Colon (tissue), 2 donors: Measurements from ENCODE around the gene ACOXL.

Source experiments
- FAIRE-seq: peaks from 2 replicates; lab custom pipeline; 2012; peaks lifted over from hg19 to GRCh38; lab: Jason Lieb, UNC
- donor health status: control.
- donor health status: control.

Gene ACOXL

DNA sequence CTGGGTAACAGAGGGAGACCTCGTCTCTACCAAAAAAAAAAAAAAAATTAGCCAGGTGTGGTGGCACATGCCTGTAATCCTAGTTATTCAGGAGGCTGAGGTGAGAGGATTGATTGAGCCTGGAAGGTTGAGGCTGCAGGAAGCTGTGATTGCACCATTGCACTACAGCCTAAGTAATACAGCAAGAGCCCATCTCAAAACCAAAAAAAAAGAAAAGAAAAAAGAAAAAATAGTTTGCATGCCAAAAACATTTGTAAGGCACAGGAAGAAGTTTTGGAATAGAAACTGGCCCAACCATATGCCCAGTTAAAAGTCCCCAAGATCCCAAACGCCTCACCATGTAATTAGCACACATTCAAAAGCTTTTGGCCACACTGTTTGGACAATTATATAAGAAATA lies 13.4 kb upstream of the ACOXL start:
- FAIRE-seq: no peak

DNA sequence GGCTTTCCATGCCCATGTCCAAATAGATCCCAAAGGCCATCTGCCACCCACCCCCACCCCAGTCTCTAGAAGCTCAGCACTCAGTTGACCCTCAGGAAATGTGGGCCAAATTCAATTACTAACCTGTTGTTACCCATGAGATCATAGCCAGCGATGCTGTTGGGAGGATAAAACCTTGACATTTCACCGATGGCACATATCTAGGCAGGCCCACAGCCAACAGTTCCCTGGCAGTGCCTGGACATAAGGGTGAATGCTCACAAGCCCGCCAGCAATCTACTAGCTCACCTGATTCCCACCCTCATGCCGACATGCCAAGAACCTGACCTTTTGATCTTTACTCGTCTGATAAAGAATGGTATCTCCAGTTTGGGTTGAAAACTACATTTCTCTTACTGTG lies 11.8 kb upstream of the ACOXL start:
- FAIRE-seq: no peak

DNA sequence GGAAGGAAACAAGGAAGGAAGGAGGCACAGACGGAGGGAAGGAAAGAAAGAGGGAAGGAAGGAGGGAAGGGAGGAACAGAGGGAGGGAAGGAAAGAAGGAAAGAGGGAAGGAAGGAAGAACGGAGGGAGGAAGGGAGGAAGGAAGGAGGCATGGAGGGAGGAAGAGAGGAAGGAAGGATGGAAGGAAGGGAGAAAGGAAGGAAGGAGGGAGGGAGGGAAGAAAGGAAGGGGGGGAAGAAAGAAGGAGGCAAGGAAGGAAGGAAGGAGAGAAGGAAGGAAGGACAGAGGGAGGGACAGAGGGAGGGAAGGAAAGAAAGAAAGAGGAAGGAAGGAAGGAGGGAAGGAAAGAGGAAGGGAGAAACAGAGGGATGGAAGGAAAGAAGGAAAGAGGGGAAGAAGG lies 7.6 kb upstream of the ACOXL start:
- FAIRE-seq: no peak

DNA sequence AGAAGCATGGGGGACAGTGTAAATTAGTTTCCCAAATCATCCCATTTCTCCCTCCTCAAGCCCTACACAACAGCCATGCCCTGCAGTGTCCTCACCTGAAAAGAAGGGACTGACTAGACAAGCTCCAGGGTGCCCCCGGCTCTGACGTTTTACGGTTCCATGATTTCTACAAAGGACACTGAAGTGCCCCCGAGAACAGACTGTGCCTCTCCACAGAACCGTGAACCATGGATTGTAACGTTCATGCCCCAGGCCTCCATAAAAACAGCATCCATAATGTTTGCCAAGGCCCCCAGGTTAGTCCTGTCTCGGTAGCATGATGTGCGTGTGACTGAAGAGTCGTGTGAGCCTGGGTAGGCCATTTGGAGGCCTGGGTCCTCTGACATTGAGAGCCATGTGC lies 7.0 kb upstream of the ACOXL start:
- FAIRE-seq: no peak

DNA sequence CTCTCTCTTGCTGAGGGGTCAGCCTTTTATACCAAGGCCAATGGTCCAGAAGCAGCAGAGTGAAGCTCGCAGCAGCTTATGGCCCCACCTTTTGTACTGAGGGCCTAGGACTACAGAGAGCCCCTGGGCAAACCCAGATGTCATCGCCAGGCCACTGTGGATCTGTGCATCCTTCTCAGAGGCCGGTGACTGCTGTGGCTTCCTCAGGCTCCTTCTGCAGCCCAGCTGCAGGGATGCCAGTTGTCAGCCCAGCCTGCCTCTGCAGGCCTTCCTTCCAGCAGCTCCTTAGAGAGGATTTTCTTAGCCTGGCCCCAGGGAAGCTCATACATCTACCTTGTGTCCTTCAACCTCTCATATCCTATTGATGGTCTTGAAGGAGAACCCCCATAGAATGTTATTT lies 6.5 kb upstream of the ACOXL start:
- no peak for FAIRE-seq

DNA sequence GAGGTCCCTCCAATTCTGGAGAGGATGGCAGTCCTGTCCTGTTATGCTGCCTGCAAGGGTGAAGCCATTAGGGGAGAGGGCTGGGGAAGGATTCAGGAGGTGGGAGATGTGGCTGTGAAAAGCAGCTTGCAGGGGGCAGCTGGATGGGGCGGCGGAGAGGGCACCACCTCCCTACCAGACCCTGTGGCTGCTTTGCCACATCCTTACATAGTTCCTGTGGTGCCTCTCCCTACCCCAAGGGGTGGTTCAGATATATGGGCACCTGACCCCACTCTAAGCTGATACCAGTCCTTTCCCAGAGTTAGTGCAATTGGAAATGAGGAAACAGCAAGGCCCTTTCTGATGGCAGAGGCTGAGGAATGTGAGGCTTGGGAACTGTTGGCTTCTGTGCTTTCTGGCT lies 6.1 kb upstream of the ACOXL start:
- FAIRE-seq: no peak

DNA sequence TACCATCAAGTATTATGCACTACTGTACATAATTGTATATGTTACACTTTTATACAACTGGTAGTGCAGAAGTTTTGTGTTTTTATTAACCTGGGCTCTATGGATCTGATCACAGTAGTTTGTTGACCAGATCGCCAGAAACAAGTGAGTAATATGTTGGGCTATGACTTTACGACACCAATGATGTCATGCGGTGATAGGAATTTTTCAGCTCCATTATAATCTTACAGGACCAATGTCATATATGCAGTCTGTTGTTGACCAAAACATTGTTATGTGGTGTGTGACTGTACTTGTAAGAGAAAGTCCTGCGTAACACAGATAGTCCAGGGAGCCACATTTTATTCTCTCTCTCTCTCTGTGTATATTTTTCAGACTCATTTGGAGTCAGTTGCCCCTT lies 4.5 kb upstream of the ACOXL start:
- no peak for FAIRE-seq

DNA sequence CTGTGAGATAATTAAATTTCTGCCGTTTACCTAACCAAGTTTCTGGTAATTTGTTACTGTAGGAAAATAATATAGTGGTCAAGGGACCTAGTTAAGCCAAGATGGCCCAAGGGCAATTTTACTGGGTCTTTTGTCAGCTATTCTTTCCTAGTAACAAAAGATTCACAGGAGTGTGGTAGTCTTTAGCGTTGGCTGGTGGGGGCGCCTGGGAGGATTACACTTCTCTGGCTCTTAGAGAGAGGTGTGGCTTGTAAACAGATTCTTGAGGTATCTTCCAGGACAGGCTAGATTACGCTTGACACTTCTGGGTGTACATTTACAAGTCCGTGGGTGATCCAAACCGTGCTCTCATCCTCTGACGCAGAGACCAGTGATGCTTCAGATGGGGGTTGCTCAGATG lies 3.3 kb upstream of the ACOXL start:
- no peak for FAIRE-seq

DNA sequence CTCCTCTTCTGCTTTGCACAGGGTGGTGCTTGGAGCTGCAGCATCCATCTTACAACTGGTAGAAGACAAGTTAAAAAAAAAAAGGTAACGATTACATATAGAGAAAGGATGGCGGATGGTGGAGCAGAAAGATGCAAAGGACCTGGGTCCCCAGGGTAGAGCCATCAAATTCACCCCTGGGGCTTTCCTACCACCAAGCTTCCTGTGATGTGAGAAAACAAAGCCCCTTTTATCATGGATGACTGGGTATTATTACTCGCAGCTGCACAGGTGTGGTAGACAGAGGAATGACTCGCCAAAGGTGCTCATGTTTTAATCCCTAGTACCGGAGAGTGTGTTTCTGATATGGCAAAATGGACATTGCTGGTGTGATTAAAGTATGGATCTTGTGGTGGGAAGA lies 1.3 kb upstream of the ACOXL start:
- FAIRE-seq: no peak

DNA sequence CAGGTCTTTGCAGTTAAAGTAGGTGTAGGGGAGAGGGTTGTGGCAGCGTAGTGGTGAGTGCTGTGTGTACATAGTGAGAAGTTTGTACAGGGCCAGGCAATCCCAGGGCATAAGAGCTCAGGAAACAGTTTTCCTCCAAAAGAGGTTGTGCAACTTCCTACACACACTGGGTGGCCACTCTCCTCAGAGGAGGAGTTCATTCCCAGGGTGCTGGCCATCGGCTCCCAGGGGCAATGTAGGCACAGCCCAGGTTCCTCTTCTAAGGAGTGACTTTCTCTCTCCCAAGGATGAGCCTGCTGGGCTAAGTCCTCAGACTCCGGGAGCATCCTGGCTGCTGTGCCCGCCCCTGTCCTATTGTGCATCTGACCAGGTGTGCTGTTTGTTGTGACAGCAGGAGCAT lies 3.0 kb downstream of the ACOXL start:
- FAIRE-seq: no peak

DNA sequence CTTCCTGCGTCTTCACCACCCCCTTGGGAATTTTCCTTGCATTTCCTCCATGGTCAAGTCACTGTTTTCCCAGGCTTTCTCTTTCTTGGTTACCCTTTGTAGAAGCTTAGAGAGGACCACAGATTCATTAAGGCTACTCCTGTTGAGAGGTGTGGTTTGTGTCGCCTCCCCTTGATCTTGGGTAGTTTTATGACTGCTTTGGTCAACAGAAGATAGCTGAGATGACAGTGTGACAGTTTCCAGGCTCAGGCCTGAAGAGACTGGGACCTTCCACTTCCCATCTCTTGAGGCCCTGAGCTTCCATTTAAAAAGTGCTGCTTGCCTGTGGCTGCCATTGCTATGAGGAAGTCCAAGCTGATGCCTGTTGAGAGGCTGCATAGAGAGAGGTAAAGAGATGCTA lies 5.4 kb downstream of the ACOXL start:
- FAIRE-seq: no peak

DNA sequence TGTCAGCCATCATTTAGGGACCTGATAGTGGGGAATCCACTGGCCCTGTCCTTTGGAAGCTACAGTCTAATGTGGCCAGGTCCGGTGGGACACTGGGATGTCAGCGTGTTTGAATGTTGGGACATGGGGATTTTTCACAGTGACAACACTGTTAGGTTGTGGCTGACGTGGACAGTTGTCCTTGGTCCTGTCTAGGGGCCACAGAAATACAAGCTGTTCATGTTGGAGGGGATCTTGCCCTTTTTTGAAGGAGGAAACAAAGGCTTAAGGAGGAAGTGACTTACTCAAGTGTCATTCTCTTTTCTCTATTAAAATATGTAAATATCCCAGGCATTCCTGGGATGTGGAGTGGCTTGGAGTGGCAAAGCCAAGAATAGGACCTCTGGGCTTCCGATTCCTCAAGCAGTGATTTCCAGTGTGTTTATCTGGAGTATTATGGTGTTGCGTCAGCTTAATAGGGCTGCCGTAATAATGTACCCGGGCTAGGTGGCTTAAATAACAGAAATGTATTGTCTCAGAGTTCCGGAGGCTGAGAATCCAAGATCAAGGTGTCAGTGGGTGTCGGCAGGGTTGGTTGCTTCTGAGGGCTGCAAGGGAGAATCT lies 8.5 kb downstream of the ACOXL start:
- FAIRE-seq: no peak

DNA sequence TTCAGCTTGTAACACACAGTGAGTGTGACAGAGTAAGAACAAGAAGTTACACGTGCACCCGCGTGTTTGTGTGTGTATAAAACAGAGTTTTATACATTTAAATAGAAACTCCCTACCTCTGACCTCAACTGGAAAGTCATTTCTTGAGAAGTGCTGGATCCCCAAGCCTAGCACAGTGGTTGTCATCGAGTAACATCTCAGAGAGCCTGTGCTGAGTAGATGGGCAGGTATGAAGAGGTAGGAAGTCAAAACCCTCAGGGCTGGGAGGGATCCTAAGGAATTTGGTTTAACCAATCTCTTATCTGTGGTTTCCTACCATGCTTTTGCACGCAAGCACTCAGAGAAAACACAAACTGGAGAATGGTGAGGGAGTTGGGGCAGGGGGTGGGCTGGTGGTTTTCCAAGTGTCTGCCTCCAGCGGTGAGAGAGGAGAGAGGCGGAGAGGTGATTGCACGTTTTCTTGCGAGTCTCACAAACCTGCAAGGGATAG lies 9.2 kb downstream of the ACOXL start:
- FAIRE-seq: no peak

DNA sequence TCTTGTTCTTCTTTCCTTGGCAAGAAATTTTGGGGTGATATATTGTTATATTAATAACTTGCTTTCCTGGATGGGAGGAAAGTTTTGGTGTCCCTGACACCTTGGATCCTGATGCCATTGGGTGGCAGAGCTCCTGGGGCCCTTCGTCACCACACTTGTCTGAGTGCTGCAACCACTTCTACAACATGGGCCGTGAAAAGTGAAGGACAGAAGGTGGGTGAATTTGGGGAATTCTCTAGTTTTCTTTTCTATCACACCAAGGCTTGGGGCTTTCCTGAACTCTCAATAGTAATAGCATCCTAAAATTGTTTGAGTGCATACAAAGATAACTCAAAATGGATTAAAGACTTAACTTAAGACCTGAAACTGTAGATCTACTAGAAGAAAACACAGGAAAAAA lies 10.0 kb downstream of the ACOXL start:
- no peak for FAIRE-seq

DNA sequence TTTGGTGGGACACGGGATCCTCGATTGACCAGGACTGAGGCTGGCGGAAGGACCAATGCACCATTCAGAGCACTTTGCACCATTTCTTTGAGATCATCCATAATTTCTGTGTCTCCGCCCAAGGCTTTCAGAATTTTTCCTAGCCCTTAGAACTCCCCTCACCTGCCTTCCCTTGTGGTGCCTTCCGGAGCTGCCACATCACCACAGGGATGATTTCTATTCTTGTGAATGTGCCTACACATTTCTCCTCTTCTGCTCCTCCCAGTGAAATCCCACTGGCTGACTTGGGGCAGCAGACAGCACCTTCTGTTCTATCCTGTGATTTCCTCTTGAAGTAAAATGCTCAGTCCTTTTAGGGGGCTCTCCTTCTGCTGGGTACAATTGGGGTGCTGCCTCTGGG lies 11.2 kb downstream of the ACOXL start:
- no peak for FAIRE-seq

DNA sequence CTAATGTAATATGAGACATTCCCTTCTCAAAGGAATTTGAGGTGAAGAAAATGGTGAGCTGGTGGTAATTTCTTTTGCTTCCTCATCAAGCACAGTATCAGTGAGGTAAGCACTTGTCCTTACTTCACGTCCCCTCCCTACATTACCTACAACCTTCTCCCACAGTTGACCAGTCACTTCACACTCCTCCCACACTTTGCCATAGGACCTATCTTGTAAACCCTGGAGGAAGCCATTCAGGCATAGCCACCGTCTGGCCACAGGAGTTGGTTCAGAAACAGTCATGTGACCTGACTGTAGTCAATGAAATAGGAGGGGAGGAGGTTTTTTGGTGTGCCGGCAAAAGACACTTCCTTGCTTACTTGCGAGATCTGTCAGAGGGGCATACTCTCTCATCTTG lies 12.1 kb downstream of the ACOXL start:
- no peak for FAIRE-seq

DNA sequence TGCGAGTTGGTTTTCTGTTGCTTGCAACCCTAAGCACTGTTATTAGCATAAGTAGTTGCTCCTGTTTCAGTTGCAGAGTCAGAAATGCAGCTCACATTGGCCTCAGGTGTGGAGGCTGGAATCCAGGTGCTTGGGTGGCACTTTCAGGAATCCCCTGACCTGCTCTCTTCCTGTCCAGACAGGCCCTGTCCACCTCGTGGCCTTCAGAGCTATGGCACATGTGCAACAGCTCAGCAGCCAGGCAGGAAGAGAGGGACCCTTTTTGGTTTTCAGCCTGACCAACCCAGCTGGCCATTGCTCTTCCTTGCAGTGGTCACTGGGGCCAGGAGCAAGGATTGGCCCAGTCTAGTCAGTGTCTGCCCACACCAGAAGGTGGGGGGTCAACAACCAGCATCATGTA lies 12.7 kb downstream of the ACOXL start:
- FAIRE-seq: no peak

DNA sequence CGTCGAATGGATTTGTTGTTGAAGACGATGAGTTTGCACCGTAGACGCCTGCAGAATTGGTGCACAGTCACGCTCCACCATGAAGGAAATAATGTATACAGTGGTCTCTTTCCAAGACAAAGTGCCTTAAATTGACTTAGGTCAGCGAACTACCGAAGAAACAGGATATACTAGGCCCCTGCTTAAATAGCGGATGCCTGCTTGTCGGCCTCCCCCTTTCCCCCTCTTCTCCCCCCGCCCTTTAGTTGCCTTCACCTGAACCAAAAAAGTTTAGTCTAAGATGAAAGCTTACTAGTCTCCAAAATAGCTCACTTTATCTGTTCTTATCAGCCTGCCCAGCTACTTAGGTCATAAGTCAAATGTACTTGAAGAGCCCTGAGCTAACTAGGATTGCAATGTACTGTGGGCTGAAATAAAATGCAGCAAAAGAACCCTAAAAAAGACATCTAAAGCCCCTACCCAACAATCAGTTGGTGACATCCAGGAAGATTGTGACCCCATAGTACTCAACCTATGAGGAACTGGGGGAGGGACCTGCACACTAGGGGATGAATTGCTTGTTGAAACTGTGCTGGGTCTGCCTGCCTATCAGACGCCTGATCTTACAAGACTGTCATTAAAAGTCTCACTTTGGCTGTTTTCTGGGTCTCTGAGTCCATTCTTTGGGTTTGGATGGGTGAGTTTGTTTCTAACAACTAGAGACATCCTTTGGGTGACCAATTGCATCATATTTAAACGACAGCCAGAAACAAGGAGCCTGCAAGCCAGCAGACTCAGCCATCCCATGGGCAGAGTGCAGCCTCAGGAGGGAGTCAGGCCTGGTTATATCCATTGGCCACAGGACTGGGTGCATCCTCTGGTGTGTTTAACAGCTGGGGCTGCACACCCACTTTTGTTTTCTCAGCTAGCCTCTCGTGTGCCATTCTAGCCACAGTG lies 14.5 kb downstream of the ACOXL start:
- no peak for FAIRE-seq

DNA sequence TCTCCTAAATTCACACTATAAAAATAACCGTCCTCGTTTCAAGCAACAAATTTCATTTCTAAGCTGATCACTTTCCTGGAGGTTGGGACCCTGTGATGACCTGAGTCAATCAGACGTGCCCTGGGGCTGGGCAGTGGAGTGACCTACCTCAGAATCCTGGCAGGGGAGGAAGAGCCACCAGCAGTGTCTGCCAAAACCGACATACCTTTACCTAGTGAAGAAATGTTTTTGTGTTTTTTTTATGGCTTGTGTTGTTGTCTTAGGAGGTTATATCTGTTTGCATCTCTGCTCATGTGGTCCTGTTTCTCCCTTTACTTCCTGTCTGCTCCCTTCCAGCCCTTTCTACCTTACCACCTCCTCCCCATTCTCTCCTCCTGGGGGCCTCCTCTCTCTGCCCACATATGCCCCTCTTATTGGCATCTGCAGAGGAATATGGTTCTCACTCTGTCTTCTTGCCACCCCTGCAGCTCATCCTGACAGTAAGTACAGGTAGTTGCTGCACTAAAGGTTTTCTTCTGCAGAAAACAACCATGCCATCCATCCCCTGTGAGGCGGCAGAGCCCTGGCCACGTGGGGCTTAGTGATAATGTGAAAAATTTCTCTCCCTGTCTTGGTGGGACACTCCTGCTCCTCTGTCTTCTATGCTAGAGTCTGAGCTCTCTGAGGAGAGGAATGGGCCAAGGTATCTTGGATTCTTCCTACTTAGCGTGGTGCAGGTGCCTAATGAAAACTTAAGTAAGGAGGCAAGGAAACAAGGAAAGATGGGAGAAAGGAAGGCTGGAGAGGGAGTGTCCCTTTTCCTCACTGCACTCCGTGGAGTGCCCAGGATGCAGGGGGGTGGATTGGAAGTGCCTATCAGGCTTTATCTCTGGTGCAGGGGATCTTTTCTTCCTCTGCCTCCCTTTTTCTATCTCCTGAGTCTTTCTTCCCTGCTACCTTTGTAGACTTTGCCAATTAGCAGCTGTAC lies 15.4 kb downstream of the ACOXL start:
- FAIRE-seq: no peak

DNA sequence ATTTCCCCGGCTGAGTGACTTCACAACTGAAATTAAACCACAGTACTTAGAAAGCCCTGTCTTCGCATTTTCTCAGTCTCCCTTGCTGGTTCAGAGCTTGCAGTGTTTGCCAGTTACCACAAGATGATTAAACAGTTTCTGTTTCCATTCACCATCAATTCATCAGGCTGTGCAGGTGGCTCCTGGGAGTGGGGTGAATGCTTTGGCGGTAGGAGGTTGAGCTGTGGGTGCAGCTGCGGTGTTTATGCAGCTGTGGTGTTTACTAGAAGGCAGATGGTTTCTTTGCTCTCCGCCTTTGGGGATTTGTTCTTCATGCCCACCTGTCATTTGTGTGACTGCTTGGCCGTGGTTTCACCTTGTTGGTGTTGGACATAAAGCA lies 16.1 kb downstream of the ACOXL start:
- FAIRE-seq: no peak

DNA sequence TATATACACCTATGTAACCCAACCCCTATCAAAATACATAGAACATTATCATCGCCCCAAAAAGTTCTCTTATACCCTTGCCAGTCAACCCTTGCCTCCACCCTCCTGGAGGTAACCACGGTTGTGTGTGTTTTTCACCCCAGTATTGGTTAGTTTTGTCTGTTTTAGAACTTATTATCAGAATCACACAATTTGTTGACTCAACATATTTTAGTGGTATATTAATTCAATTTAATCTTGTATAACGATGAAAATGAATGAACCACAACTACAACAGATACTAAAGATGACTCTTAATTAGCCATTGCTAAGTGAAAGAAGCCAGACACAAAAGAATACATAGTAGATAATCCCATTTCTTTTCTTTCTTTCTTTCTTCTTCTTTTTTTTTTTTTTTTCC lies 19.3 kb downstream of the ACOXL start:
- no peak for FAIRE-seq

DNA sequence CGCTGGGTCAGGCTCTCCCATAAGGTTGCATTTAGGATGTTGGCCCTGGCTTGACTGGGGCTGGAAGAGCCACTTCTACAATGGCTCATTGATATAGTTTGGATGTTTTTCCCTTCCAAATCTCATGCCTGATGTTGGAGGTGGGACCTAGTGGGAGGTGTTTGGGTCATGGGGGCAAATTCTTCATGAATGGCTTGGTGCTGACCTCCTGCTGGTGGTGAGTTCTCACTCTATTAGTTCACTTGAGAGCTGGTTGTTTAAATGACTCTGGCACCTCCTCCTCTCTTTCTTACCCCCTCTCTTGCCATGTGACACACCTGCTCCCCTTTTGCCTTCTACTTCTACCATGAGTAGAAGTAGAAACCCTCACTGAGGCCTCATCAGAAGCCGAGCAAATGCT lies 20.5 kb downstream of the ACOXL start:
- no peak for FAIRE-seq
